NCI-H187 treated with DMSO at 0.1 percent for 48 hours (cell line): ENCODE measurements around the gene E2F6.
A peak's percentile ranks its signal among the peaks of the same experiment; 100 is the strongest.
"Not testable (repeated sequence)": the region's sequence is repeated elsewhere in the genome, so short reads cannot be mapped to it uniquely, and the experiment has no call there.

Experiments used
- DNase-seq: peaks from one replicate; lab custom pipeline; 2025; lab: John Stamatoyannopoulos, UW

E2F6 gene

DNA sequence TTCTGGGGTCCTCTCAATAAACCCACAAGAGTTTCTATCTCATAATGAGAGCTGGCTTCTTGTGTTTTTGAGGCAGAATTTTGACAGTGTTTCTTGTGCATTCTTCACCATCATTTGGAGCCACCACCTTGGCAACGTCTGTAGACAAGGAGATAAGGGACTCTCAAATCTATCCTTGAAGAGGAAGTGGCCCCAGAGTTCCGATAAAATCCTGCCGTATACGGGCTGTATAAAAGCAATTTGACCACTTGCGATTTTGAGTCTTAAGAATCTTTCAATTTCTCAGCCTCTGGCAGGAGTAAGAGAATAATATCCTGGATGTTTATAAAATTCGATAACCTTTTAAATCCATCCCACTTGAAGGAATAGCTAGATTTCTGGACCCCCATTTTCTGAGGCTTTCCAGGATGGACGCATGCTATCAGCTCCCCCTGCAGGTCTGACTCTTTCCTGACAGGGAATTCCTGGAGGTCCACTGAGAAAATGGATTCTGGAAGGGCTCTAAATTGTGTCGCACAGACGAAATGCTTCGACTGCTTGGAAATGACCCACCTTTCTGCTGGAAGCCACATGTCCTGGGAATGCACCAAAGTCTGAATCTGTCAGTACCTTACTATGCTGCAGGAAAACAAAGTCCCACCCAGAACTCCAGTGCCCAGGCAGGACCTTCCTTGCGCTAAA lies 54.1 kb downstream of the E2F6 start:
- DNase-seq = no peak

DNA sequence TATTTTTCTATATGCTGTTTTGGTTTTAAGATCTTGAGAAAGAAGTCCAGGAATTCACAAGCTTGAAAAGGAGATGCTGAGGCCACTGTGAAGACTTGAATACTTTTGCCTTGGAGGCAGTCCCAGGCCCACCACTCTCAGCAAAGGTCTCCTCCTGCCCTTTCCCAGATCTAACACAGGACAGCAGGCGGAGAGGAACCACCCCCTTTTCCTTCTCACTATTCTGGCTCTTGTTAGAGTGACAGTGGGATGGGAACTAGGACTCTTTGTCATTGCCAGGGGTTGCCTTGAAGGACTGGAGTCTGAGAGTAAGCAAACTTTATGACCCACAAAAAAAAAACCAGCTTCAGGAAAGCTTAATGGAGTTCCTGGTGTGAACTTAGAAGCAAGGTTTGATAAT lies 54.7 kb downstream of the E2F6 start:
- no peak for DNase-seq

DNA sequence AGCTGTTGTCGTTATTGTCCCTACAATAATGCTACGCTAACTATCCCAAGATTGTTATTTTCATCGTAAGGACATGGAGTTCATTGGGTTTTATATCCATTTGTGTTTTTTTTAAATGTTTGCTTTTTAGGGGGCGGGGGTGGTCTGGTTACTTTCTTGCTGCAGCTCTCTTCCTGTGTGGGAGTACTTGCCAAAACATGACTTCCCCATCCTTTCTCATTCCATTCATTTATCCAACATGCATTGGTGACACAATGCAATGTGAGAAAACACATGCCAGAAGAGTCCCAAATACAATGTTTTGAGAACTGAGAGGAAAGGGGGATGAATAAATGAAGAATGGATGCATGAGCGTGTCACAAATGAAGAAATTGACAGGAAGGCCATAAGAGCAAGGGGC lies 55.9 kb downstream of the E2F6 start:
- no peak for DNase-seq

DNA sequence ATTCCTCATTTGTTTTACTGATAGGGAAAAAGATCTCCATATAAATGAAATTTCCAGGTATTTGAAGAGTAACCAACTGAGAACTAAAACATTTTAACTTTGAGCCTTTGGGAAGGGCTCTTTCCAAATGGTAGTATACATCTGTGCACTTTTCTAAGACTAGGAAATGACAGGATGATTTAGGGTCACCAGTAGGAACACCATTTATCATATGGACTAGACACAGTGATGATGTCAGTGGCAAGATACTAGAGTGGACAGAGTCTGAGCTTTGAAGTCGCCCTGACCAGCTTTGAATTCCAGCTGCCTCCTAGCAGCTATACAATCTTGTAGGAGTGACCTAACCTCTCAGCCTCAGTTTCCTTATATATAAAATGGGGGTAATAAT lies 56.4 kb downstream of the E2F6 start:
- no peak for DNase-seq

DNA sequence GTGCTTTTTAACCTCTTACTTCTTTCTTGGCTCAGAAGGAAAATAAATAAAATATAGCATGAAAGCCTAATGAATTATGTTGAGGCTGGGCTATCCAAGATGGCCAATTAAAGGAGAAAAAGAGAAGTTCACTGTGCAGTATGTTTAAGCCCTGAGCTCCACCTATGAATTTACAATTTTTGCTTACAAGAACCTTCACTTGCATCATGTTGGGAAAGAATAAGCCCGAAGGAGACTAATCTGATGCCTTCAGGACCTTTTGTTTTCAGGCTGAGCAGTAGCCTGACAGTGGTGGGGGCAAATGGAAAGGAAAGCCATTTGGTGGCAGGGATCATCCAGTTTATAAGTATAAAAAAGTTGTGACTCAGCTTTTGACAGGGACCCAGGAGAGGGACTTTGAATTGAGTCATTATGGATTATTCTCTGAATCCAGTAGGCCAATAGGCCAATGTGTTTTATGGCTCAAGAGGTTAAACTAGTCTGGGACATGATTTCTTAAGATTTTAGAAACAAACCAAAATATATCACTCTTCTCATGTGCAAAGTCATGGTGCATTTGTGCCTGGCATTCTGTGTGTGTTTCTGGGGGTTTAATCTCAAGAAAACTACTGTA lies 56.9 kb downstream of the E2F6 start:
- DNase-seq = no peak

DNA sequence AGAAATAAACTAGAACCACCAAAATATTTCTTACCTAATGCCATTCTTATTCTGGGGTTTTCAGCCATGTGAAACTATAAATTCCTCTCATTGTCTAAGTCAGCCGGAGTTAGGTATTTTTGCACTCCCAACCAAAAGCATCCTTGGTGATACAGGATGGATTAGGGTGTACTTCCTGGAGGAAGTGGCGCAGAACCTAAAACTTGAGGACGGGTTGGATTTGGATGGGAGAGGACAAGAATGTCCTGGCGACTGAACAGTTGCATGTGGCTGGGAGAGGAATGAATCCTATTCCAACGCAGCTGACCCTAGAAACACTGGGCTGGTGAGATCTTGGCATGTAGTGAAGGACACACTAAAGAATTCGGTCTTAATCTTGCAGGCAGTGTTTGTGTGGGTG lies 58.5 kb downstream of the E2F6 start:
- DNase-seq = no peak

DNA sequence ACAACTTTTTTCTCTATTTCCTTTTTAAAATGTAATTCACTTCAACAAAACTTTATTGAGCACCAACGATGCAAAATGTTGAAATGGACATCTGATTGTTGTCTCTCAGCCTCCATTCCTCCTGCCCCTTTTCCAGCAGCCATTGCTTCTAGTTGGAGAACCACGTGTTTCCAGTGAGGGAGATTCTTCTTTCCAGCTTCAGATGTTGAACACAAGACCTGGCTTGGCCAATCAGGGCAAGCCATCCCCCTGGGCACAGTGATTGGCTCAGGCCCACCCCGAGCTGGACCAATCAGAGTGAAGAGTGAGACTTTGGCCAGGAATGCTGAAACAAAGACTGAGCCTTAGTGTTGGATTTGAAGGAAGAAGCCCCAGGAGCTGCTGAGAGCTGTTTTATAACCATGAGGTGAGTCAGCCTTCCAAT lies 59.0 kb downstream of the E2F6 start:
- no peak for DNase-seq

DNA sequence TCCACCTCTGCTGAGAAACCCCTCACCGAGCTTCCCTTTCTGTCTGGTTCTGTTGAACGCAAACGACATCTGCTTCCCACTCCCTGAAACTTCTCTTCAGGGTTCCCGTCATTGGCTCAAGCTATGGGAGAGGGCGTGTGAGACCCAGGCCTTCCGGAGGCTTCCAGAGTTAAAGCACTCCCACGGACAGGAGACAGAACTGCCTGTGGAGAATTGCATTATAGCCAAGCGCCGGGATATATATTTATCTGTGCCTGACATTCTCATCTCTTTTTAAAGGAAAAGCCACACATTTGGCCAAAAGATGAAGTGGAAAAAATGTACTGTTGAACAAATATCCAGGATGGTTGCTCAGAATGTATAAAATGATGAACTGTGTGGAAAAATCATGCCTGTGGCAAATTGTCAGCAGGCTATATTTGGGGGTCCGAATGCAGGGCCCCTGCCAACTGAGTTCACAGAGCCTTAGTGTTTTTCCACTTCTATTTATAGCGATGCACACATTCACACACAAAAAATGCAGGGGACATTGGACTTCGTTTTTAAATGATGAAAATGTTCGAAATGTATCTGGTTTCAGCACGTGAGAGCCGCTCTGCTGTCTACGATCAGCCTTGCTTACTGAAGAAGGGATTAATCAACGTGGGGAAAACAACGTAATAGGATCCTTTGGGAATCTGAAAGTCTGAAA lies 59.5 kb downstream of the E2F6 start:
- DNase-seq = no peak

DNA sequence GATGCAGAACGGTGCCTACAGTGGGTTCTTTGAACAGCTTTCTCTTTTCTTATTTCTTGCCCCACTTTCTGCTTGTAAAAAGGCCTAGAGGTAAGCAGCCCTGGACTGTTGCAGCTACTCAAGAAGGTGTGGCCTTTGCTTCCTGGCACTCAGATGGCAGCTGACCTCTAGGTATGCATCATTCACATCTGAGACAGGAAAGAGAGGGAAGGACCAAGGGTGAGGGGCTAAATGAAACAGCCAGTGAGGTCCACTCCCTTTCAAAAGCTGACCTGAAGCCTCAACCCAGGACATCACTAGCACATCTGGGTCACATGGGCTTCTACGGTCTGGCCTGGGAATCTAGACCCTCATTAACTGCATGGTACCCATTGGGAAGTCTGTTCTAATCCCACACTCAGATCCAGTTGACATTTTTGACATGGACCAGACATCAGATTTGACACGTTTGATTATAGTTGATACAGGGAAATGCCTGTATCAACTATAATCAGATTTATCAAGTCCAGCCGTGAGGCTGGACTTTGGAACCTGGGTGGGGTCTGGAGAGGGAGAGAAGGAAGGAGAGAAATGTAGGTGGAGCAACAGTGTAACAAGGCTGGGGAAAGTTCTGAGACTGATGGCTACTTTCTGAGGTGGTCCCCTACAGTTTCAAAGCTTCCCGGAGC lies 60.2 kb downstream of the E2F6 start:
- no peak for DNase-seq

DNA sequence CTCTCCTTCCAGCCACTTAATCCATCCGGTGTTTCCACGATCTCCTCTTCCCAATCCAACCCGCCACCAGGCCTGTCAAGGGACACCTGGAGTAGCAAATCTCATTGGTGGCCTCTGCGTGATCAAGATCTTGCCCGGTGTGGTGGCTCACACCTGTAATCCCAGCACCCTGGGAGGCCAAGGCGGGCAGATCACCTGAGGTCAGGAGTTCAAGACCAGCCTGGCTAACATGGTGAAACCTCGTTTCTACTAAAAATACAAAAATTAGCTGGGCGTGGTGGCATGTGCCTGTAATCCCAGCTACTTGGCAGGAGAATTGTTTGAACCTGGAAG lies 60.9 kb downstream of the E2F6 start:
- DNase-seq = not testable (repeated sequence)

DNA sequence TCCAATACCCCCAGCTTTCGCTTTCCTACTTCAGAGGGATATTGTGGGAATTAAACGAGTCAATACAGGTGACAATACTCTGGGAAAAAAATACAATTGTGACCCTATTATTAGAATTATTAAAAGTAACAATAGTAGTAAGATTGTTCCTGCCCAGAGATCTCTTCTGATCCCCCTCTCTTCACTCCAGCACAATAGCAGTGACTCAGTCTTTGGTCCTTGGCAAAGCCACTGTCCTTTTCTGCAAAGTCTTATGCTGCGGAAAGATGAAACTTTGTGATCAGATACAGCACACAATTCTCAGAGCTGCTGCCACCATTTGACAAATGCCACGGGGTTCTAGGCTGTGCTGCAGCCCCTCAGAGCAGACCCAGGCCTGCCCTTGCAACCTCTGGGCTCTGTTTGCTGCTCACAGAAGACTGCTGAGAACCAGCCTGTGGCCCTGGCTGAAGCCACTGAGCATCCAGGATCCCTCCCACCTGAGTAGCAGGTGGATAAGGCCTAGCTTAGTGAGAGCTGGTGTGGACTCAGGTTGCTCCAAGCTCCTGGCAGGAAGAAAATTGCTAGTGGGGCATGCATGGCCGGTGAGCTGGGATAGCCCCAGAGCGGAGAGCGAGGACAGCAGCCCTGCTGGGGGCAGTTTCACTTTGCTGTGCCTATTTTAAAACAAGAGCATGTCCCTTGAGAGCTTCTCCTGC lies 61.4 kb downstream of the E2F6 start:
- no peak for DNase-seq

DNA sequence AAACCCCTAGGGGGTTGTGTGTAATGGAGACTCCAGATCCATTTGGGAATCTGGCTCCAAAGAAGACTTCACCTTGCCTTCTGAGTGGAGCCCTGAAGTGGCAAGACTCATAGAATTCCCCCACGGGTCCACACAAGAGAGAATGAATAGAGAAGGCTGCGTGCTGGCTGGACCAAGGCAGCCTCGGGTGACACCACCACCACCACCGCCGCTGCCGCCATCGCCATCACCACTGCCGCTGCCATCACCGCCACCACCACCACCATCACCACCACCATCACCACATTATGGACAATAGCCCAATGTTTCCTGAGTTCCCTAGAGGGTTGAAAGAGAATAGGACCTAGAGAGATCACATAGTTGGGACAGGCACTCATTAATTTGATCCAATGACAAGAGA lies 63.5 kb downstream of the E2F6 start:
- no peak for DNase-seq

DNA sequence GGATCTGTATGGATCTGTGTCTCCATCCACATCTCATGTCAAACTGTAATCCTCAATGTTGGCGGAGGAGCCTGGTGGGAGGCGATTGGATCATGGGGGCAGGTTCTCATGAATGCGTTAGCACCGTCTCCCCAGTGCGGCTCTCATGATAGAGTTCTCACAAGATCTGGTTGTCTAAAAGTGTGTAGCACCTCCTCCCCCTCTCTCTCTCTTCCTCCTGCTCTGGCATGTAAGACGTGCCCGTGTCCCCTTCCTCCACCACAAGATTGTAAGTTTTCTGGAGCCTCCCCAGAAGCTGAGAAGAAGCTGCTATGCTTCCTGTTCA lies 66.6 kb downstream of the E2F6 start:
- DNase-seq = no peak

DNA sequence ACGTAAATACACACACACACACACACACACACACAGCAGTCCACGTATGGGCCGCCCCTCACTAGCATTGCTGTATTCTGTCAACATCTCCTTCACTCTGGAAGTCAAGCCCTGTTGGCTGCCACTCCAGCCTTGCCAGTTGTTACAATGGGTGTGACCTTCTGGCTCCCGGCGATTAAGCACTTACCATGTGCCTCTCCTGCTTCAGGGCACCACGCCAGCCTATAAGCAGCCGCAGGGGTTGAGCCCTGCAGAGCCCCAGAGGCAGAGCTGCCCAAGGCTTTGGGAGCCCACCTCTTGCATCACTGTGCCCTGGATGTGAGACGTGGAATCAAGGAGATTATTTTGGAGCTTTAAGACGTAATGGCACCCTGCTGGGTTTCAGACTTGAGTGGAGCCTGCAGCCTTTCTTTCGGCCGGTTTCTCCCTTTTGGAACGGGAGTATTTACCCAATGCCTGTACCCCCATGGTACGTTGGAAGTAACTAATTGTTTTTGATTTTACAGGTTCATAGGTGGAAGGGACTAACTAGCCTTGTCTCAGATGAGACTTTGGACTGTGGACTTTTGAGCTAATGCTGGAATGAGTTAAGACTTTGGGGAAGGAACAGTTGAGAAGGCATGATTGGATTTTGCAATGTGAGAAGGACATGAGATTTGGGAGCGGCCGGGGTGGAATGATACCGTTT lies 67.1 kb downstream of the E2F6 start:
- DNase-seq = peak; percentile 20

DNA sequence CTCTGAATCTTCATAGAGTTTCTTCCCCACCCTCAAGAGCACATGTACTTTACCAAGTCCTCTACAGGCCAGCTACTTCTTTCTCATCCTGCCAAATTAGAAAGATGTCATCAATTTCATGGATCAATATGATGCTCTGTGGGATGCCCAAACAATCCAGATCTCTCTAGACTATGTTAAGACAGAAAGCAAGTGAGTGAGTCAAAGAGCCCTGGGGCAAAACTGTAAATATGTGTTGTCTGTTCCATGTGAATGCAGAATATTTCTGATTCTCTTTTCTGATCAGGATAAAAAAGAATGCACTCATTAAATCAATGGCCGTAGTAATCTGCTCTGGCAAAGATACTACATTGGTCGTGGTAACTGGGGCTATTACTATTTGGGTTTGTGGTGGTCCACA lies 68.4 kb downstream of the E2F6 start:
- no peak for DNase-seq

DNA sequence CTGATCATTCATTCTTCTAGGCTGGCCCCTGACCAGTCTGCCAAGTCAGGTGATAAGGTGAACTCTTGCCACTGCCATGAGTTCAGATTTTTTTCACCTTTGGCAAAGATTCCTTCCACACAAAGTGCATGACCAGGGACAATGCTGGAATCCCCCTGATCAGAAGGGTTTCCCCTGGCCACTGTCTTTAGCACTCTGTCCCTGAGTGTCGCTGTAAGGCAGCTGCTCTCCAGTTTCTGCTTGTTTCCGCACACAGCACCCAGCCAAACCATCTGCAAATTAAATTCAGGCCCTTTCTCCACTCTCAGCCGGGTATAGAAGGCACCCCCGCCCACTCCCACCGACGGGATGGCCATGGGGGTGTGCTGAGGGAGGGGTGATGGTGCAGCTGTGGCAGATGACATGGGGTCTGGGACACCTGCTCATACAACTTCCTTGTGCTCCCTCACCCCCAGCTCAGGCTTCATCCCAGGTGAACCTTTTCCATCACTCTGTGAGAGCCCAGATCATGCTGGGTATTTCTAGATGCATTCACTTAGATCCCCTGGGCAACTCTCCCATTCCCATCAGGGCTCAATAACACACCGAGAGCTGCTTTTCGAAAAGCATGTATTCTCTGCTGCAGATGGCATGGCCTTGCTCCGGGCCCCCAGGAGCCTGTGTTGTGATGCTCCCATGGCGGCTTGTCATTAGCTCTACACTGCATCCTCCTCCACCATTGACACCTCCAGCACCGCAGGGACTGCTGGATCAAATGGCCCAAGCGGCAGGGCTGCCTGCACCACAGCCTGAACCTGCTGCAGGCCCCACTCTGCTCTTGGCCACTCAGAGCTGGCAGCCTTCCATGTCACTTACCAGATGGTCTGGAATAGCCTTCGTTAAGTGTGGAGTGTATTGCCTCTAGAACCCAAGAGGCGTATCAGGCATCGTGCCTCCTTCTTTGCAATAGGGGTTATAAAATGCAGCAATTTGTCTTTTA lies 69.2 kb downstream of the E2F6 start:
- DNase-seq = peak; percentile 30

DNA sequence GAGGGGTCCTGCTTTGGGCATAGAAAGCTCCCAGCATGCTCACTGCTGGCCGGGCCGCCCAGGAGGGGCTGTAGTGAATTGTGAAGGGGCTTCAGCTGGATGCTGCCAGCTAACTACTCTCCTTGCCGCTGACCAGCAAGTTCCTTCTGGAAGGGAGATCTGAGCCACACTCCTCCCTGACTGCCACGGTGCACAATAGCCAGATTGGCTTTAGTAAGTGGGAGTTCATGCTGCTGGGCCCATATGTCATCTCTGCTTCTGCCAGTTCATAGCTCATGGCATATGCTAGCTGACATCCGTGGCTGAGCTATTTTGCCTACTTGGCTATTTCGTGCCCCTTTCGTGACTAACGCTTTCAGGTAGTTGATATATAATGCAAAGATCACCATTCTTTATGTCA lies 69.9 kb downstream of the E2F6 start:
- no peak for DNase-seq

DNA sequence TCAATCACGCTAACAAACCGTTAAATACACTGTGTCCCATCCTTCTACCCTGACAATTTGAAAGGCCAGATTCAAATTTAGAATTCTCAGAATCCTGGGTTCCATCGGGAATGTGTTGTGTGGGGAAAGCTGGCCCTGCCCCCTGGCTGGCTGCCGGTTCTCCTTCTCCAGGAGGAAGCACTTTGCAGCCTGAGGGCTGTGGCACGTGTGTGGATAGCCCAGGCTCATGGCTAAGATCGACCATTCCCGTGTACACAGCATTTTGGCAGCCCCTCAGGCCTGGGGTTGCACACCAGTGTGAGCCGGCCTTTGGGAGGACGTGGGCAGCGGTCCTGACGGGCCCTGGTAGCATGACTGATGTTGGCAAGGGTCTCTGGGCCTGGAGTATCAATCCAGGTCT lies 70.6 kb downstream of the E2F6 start:
- no peak for DNase-seq
